ENCODE data around the gene C1orf105. TPM values are rescaled to one million over a fixed set of nuclear protein-coding genes. Genes with fewer than 3 reads are reported as not detected.

Gene C1orf105
- total and polyA plus RNA-seq, 2 of the 13 experiments (the other 11 are each of a cell fraction or from before 2014, with no cell fraction given), result 0.15 to 0.45 TPM

DNA sequence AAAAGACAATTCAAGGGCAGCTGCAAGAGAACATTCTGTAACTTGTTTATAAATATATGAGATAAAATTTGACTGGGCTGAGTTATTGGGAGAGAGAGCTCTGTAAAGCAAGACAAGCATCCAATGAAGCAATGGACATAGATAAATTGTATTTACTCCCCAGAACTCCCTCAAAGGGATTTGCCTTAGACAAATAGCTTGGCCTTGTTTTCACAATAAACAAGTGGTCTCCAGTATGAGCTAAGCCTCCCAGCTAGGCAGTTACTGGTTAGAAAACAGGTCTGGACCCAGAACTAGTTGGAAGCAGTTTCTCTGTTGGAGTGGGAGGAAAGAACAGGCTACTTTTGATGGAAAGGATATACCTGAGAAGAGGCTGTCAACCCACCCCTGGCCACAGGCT lies 87.3 kb downstream of the C1orf105 start:
- H2AFZ ChIP-seq (ENCODE audit: low read length), result no peak overlapping the region
- no peaks in the 10 kb centered on the region for H4K20me1 ChIP-seq (ENCODE audit: insufficient read depth, low read length)
- FAIRE-seq, result no peak
- TF ChIP-seq RBAK (CRISPR knock-in tag; IDR thresholded peaks at IDR 0.05) (no peak), ZNF879 (CRISPR knock-in tag; IDR thresholded peaks at IDR 0.05) (no peak), ESRRA (CRISPR knock-in tag; IDR thresholded peaks at IDR 0.05; ENCODE audit: low read depth) (no peak), THYN1 (CRISPR knock-in tag; IDR thresholded peaks at IDR 0.05; ENCODE audit: borderline replicate concordance, low read depth) (no peak), ZEB1 (IDR thresholded peaks at IDR 0.05; ENCODE audit: insufficient replicate concordance, low read depth) (no peak), SMC3 (IDR thresholded peaks at IDR 0.05; ENCODE audit: low read length) (no peak), ZFX (CRISPR knock-in tag; IDR thresholded peaks at IDR 0.05; ENCODE audit: low read depth) (no peak)
- TF ChIP-seq, protein P1, sequence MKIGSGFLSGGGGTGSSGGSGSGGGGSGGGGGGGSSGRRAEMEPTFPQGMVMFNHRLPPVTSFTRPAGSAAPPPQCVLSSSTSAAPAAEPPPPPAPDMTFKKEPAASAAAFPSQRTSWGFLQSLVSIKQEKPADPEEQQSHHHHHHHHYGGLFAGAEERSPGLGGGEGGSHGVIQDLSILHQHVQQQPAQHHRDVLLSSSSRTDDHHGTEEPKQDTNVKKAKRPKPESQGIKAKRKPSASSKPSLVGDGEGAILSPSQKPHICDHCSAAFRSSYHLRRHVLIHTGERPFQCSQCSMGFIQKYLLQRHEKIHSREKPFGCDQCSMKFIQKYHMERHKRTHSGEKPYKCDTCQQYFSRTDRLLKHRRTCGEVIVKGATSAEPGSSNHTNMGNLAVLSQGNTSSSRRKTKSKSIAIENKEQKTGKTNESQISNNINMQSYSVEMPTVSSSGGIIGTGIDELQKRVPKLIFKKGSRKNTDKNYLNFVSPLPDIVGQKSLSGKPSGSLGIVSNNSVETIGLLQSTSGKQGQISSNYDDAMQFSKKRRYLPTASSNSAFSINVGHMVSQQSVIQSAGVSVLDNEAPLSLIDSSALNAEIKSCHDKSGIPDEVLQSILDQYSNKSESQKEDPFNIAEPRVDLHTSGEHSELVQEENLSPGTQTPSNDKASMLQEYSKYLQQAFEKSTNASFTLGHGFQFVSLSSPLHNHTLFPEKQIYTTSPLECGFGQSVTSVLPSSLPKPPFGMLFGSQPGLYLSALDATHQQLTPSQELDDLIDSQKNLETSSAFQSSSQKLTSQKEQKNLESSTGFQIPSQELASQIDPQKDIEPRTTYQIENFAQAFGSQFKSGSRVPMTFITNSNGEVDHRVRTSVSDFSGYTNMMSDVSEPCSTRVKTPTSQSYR (CRISPR knock-in tag; IDR thresholded peaks at IDR 0.05; ENCODE audit: borderline replicate concordance), result no peak
- H3K27me3 ChIP-seq (ENCODE audit: control insufficient read depth in 1 of 2, insufficient read depth in 2 of 2, low read length in 2 of 2), result no peaks in the 10 kb centered on the region; a peak in 1 of 5 replicates
- intact Hi-C loops (cut with micrococcal nuclease; ENCODE audit: unreplicated experiment), result no loop called here
- in situ Hi-C loops (cut with HindIII; ENCODE audit: extremely low pct_ligation_motif_present, low pct_unique_long_range_greater_than_20kb), result no loop called here
- POLR2A ChIA-PET, result no interaction called here
- no peak overlapping the region for H3K9ac ChIP-seq (ENCODE audit: insufficient read depth, low read depth, low read length)
- BruUV-seq (replicated peaks), result no TSS peak
- H3K4me1 ChIP-seq (ENCODE audit: insufficient read depth, low read length), result no peaks in the 10 kb centered on the region
- no peak overlapping the region for H3K27ac ChIP-seq (ENCODE audit: extremely low read length, insufficient read depth, low read length)
- no peak for DNase-seq (ENCODE audit: low spot score)
- CTCF ChIA-PET (ENCODE audit: low intra/inter-chr PET ratio, low total read pairs), result no interaction called here
- ATAC-seq, result no peak
- H3K9me3 ChIP-seq (ENCODE audit: low read length), result no peaks in the 10 kb centered on the region
- no peak overlapping the region for H3K4me3 ChIP-seq (replicated peaks in 1 of 3; ENCODE audit: insufficient read depth in 1 of 3, low read depth in 2 of 3, low read length in 3 of 3)
- no peaks in the 10 kb centered on the region for H3K79me2 ChIP-seq (ENCODE audit: insufficient read depth, low read length)
- no peak overlapping the region for H3K4me2 ChIP-seq (ENCODE audit: low read depth, low read length)
- no peaks in the 10 kb centered on the region for H3K36me3 ChIP-seq (replicated peaks in 1 of 2; ENCODE audit: control insufficient read depth in 1 of 2, insufficient read depth in 2 of 2, low read length in 2 of 2)

Data from HepG2 (cell line).